H9 (cell line): Measurements from ENCODE around the gene STARD9. TPM values are rescaled to one million over a fixed set of nuclear protein-coding genes. Genes with fewer than 3 reads are reported as not detected.

Experiments used
- DNase-seq: peaks from one replicate; pipeline ENCODE4 v3.0.0-alpha.2; 2017
- H2AFZ ChIP-seq: one replicate; pipeline ENCODE4 v1.6.1; 2013; ENCODE audit warnings: mild to moderate bottlenecking, low read length, control low read depth, moderate library complexity
- H2AK5ac ChIP-seq: 2 replicates; pipeline ENCODE4 v1.6.1; 2013; ENCODE audit warnings: low read length, control low read depth, mixed read lengths; ENCODE audit not compliant: insufficient read length
- H2BK120ac ChIP-seq: one replicate; pipeline ENCODE4 v1.6.1; 2013; ENCODE audit warnings: low read depth, mild to moderate bottlenecking, low read length, control low read depth, inconsistent platforms; ENCODE audit not compliant: poor library complexity, severe bottlenecking
- H2BK12ac ChIP-seq: 2 replicates; pipeline ENCODE4 v1.6.1; 2013; ENCODE audit warnings: low read length, control low read depth, mixed read lengths, low read depth; ENCODE audit not compliant: insufficient read length
- H2BK15ac ChIP-seq: 2 replicates; pipeline ENCODE4 v1.6.1; 2013; ENCODE audit warnings: low read depth, low read length, control low read depth
- H2BK20ac ChIP-seq: one replicate; pipeline ENCODE4 v1.6.1; 2013; ENCODE audit warnings: low read depth, mild to moderate bottlenecking, low read length, control low read depth, inconsistent platforms; ENCODE audit not compliant: poor library complexity, severe bottlenecking
- H2BK5ac ChIP-seq: 2 replicates; pipeline ENCODE4 v1.6.1; 2013; ENCODE audit warnings: low read length, control low read depth, mixed read lengths; ENCODE audit not compliant: insufficient read length
- H3K14ac ChIP-seq: 2 replicates; pipeline ENCODE4 v1.6.1; 2013; ENCODE audit warnings: low read length, control low read depth; ENCODE audit not compliant: insufficient read depth
- H3K18ac ChIP-seq: 2 replicates; pipeline ENCODE4 v1.6.1; 2013; ENCODE audit warnings: low read depth, mild to moderate bottlenecking, mixed read lengths, low read length, control low read depth; ENCODE audit not compliant: insufficient read length
- H3K23ac ChIP-seq: 2 replicates; pipeline ENCODE4 v1.6.1; 2013; ENCODE audit warnings: low read length, control low read depth, mixed read lengths, low read depth; ENCODE audit not compliant: insufficient read length
- H3K23me2 ChIP-seq: 2 replicates; pipeline ENCODE4 v1.6.1; 2013; ENCODE audit warnings: low read depth, mild to moderate bottlenecking, mixed read lengths, low read length, control low read depth; ENCODE audit not compliant: insufficient read length, poor library complexity, severe bottlenecking
- H3K27ac ChIP-seq: 2 replicates; pipeline ENCODE4 v1.5.1; 2013; ENCODE audit warnings: low read length, control low read depth, mixed read lengths, low read depth; ENCODE audit not compliant: insufficient read length
- H3K27me3 ChIP-seq: 2 replicates; pipeline ENCODE4 v1.6.1; 2013; ENCODE audit warnings: low read length, control low read depth, inconsistent platforms; ENCODE audit not compliant: insufficient read depth
- H3K4ac ChIP-seq: 2 replicates; pipeline ENCODE4 v1.6.1; 2013; ENCODE audit warnings: low read depth, mild to moderate bottlenecking, control low read depth, inconsistent platforms, low read length, moderate library complexity
- H3K4me1 ChIP-seq: 2 replicates; pipeline ENCODE4 v1.6.1; 2013; ENCODE audit warnings: low read length, control low read depth, inconsistent platforms; ENCODE audit not compliant: insufficient read depth
- H3K4me2 ChIP-seq: 2 replicates; pipeline ENCODE4 v1.6.1; 2013; ENCODE audit warnings: low read length, control low read depth, mixed read lengths; ENCODE audit not compliant: insufficient read length, insufficient read depth
- H3K56ac ChIP-seq: 2 replicates; pipeline ENCODE4 v1.6.1; 2013; ENCODE audit warnings: low read depth, mild to moderate bottlenecking, mixed read lengths, low read length, control low read depth; ENCODE audit not compliant: insufficient read length
- H3K79me1 ChIP-seq: 2 replicates; pipeline ENCODE4 v1.6.1; 2013; ENCODE audit warnings: low read depth, mild to moderate bottlenecking, moderate library complexity, low read length, control low read depth, inconsistent platforms; ENCODE audit not compliant: insufficient read depth, poor library complexity, severe bottlenecking
- H3K79me2 ChIP-seq: 2 replicates; pipeline ENCODE4 v1.6.1; 2013; ENCODE audit warnings: low read length, control low read depth, inconsistent platforms; ENCODE audit not compliant: insufficient read depth
- H3K9ac ChIP-seq: 2 replicates; pipeline ENCODE4 v1.6.1; 2013; ENCODE audit warnings: low read length, control low read depth, mixed read lengths; ENCODE audit not compliant: insufficient read length; ENCODE audit errors: extremely low read depth
- H3K9me3 ChIP-seq: one replicate; pipeline ENCODE4 v1.6.1; 2013; ENCODE audit warnings: low read depth, low read length, inconsistent platforms; ENCODE audit not compliant: control insufficient read depth
- H3T11ph ChIP-seq: one replicate; pipeline ENCODE4 v1.6.1; 2013; ENCODE audit warnings: mild to moderate bottlenecking, low read length, control low read depth, inconsistent platforms
- H4K20me1 ChIP-seq: one replicate; pipeline ENCODE4 v1.6.1; 2013; ENCODE audit not compliant: control insufficient read depth, insufficient read length, insufficient read depth
- H4K5ac ChIP-seq: 2 replicates; pipeline ENCODE4 v1.6.1; 2013; ENCODE audit warnings: low read depth, mild to moderate bottlenecking, mixed read lengths, low read length, control low read depth; ENCODE audit not compliant: insufficient read length
- H4K8ac ChIP-seq: replicated peaks from 2 replicates; pipeline ENCODE4 v1.6.1; 2013; ENCODE audit warnings: low read length, control low read depth, mixed read lengths, low read depth; ENCODE audit not compliant: insufficient read length
- H4K91ac ChIP-seq: 2 replicates; pipeline ENCODE4 v1.6.1; 2013; ENCODE audit warnings: low read depth, mild to moderate bottlenecking, moderate library complexity, mixed read lengths, low read length, control low read depth; ENCODE audit not compliant: insufficient read length
- H3K27ac Mint-ChIP-seq, 3 experiments: 2 replicates in 2 of 3; 3 replicates in 1 of 3; pipeline ENCODE4 v1.8.0; 2020 to 2021; ENCODE audit warnings: mixed read lengths in 3 of 3, mild to moderate bottlenecking in 1 of 3, moderate library complexity in 1 of 3
- H3K27me3 Mint-ChIP-seq: 2 replicates; pipeline ENCODE4 v1.8.0; 2021; ENCODE audit warnings: low read depth, mild to moderate bottlenecking, moderate library complexity, mixed read lengths
- H3K36me3 Mint-ChIP-seq, 3 experiments: 2 replicates in 2 of 3; 3 replicates in 1 of 3; pipeline ENCODE4 v1.8.0; 2020 to 2021; ENCODE audit warnings: low read depth in 3 of 3, mixed read lengths in 3 of 3; ENCODE audit not compliant: insufficient read depth in 1 of 3
- H3K4me1 Mint-ChIP-seq, 2 experiments: 2 replicates each; pipeline ENCODE4 v1.8.0; 2020; ENCODE audit warnings: mixed read lengths in 2 of 2
- H3K4me3 Mint-ChIP-seq, 2 experiments: 2 replicates in 1 of 2; 3 replicates in 1 of 2; pipeline ENCODE4 v1.8.0; 2020 to 2021; ENCODE audit warnings: mild to moderate bottlenecking in 2 of 2, mixed read lengths in 2 of 2, moderate library complexity in 1 of 2
- H3K9me3 Mint-ChIP-seq, 2 experiments: 2 replicates in 1 of 2; 3 replicates in 1 of 2; pipeline ENCODE4 v1.8.0; 2020; ENCODE audit warnings: mild to moderate bottlenecking in 2 of 2, mixed read lengths in 2 of 2, moderate library complexity in 1 of 2
- CTCF ChIP-seq: fragments of 200-600 bp; sonication (generic); conservative IDR thresholded peaks from 3 replicates; pipeline ENCODE4 v1.8.0; 2021; ENCODE audit warnings: antibody characterized with exemption, mild to moderate bottlenecking
- WGBS: extraction: QIAGEN DNeasy Blood & Tissue Kit; methylation state at CpG from one replicate; pipeline ENCODE4 v1.1.7; 2013; ENCODE audit warnings: missing lambda C conversion rate, low lambda C conversion rate, mixed read lengths; ENCODE audit not compliant: insufficient read length; ENCODE audit errors: extremely low coverage; 5-methylcytosine and 5-hydroxymethylcytosine counted together
- total RNA-seq: library from RNA; stranded (reverse); gene quantifications from 2 replicates; pipeline ENCODE4 v1.2.1, GENCODE V29; 2021

The STARD9 gene
- total RNA-seq, 1 experiment from 2014 or later: 6.9 TPM

GRCh38 chr15:42741710-42742109 is 166.3 kb downstream of the STARD9 start:
- Histone ChIP-seq H3K79me1 (no peaks in the 10 kb centered on the region), H3K4me1 (no peaks in the 10 kb centered on the region), H3K27me3 (no peaks in the 10 kb centered on the region), H4K8ac (no peak overlapping the region), H2BK5ac (no peak overlapping the region), H3K79me2 (no peaks in the 10 kb centered on the region), H3K9ac (no peak overlapping the region), H2AFZ (no peak overlapping the region), H3K14ac (no peak overlapping the region), H4K5ac (no peak overlapping the region), H3T11ph (no peak overlapping the region), H3K27ac (no peak overlapping the region), H3K23me2 (no peaks in the 10 kb centered on the region), H4K20me1 (no peaks in the 10 kb centered on the region), H3K4ac (no peak overlapping the region), H3K56ac (no peak overlapping the region), H3K18ac (no peak overlapping the region), H2BK15ac (no peak overlapping the region), H2BK20ac (no peak overlapping the region), H3K9me3 (no peaks in the 10 kb centered on the region), H4K91ac (no peak overlapping the region), H2BK120ac (no peak overlapping the region), H3K23ac (no peak overlapping the region), H2BK12ac (no peak overlapping the region), H3K4me2 (no peak overlapping the region), H2AK5ac (no peak overlapping the region)
- no peak for DNase-seq
- Mint-ChIP-seq H3K36me3 (peaks cover 2 to 6% (median 6%) of the 10 kb centered on the region in 3 experiments; a peak in 4 of 7 replicates), H3K4me1 (peaks cover 2 to 4% of the 10 kb centered on the region in 2 experiments; a peak in 1 of 4 replicates), H3K27me3 (no peaks in the 10 kb centered on the region), H3K4me3 (no peak overlapping the region), H3K27ac (no peak overlapping the region), H3K9me3 (no peaks in the 10 kb centered on the region)
- WGBS: no CpG with 5 or more reads among the region's 2 CpGs
- no peak for TF ChIP-seq CTCF
